GM12801 (cell line): ENCODE results near the gene TFDP2.

ENCODE experiments used
- TF ChIP-seq, protein P1 (sequence below): IDR thresholded peaks from one replicate; pipeline ENCODE4 v1.5.1; 2011; ENCODE audit warnings: control low read depth; ENCODE audit not compliant: insufficient read length; ENCODE audit errors: extremely low read depth

The TFDP2 gene

DNA sequence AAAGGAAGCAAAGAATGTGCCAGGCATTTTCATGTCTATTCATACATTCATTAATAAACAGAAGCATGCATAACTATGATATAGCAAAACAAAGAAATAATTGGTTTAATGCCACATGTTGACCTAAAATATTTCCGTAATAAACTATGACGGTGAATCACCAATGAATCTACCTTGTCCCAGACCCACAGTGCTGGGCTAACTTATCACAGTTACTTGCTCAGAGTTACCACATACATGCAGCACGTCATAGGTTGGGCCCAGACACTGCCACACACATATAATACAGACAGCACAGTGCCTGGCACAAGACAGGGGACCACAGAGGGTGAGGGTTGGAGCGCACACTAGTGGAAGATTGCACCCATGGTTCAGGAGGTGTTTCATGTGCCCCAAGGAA lies 186.0 kb downstream of the TFDP2 start:
- TF ChIP-seq, protein P1, sequence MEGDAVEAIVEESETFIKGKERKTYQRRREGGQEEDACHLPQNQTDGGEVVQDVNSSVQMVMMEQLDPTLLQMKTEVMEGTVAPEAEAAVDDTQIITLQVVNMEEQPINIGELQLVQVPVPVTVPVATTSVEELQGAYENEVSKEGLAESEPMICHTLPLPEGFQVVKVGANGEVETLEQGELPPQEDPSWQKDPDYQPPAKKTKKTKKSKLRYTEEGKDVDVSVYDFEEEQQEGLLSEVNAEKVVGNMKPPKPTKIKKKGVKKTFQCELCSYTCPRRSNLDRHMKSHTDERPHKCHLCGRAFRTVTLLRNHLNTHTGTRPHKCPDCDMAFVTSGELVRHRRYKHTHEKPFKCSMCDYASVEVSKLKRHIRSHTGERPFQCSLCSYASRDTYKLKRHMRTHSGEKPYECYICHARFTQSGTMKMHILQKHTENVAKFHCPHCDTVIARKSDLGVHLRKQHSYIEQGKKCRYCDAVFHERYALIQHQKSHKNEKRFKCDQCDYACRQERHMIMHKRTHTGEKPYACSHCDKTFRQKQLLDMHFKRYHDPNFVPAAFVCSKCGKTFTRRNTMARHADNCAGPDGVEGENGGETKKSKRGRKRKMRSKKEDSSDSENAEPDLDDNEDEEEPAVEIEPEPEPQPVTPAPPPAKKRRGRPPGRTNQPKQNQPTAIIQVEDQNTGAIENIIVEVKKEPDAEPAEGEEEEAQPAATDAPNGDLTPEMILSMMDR: no peak

DNA sequence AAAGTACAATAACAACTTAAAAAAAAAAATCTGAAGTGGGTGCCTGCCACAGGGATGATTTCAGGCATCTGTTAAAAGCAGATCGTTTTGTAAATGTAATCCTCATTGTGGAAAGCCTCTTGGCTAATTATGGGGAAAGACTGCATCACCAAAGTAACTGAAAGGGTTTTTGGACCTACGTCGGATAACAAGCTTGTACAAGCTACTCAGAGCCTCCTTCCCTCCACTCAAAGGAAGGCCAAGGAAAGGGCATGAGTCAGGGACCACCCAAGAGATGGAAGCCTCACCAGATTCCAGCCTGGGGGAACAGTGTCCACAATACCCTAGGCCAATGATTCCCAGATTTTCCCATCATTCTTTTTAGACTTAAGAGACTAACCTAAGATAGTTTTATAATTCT lies 188.6 kb downstream of the TFDP2 start:
- TF ChIP-seq, protein P1: no peak

DNA sequence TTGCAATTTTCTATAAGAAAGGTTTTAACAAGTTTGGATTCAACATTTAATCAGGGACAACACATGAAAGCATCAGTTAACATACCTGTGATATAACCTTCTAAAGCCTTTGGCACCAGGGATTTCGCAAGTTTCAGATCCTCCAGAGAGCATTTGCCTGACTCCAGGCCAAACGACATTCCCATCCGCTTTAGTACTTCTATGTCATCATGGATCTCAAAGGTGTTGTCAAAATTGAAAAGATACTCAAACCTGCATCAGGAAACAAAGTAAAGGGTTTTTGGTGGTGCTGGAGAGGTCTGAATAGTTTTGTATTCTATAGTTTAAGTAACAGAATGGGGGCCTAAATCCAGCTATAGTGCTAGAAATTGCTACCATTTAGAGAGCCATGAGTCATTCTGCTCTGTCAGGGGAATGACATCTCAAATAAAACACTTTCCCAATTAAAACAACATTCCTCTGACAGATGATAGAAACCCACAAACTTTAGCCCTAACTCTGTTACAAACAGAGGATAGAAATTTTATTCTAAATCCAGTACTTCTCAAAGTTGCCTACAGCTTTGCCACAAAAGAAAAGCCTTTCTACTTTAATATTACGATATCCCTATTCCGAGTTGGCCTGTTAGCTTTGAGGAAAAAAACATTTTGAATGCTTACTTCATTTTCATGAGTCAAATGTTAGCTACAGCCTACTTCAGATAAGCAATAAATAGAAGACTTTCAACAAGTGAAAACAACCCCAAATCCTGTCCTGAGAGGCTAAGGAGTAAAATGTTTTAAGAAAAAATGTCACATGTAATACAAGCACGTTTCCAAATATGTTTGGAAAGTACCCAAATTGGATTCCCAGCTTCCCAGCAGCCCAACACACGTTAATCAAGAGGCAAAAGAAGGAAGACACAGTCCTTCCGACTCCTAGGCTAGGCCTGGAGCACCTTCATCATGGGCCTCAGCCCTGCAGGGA lies 189.5 kb downstream of the TFDP2 start:
- TF ChIP-seq, protein P1: no peak

- TF ChIP-seq, protein P1: no peak
Observed at GRCh38 chr3:141955175-141955574, 194.2 kb downstream of the TFDP2 start.

DNA sequence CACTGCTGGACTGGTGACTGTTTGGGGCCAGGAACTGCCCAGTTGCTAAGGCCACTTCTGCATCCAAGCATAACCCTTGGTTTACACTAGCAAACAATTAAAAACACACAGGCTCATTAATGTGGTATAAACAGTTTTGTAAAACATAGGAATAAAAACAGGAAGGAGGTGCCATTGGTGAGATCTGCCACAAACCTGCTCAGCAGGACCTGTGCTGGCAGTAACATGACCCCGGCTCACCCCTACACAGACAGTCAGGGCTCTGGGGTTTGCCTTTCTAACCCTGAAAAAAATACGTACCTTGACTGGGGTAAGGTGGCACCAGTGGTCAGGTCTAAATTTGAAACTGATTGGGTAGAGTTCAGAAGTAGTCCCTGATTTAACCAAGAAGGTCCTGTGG lies 196.7 kb downstream of the TFDP2 start:
- TF ChIP-seq, protein P1: no peak

- TF ChIP-seq, protein P1: no peak
Observed at GRCh38 chr3:141950572-141951493, 198.5 kb downstream of the TFDP2 start.

DNA sequence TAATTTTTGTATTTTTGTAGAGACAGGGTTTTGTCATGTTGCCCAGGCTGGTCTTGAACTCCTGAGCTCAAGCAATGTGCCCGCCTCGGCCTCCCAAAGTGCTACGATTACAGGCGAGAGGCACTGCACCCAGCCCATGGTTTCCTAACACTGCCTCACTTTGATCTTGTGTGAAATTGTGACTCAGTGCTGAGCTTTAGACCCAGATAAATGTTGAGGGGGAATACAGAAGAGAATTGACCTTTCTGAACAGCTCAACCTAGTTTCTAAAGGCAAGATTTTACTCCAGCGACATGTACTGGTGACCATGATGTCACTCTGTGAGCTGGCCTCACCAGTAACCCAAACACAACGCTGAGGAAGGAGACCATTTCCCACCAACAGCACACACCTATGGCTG lies 199.4 kb downstream of the TFDP2 start:
- TF ChIP-seq, protein P1: no peak
